Upper lobe of right lung (tissue), 1 donor: Measurements from ENCODE around the gene LZTS3. TPM values are rescaled to one million over a fixed set of nuclear protein-coding genes. Genes with fewer than 3 reads are reported as not detected.
A peak's percentile ranks its signal among the peaks of the same experiment; 100 is the strongest.

ENCODE experiments used
- ATAC-seq: fragments of 200-7000 bp; cut with Tn5 transposase; one replicate; pipeline ENCODE4 v1.9.1; 2020; ENCODE audit warnings: mild to moderate bottlenecking, moderate library complexity
- DNase-seq: peaks from one replicate; pipeline ENCODE4 v3.0.0-alpha.2; 2020
- H3K27ac ChIP-seq: fragments of 200-600 bp; one replicate; pipeline ENCODE4 v1.8.0; 2022
- H3K27me3 ChIP-seq: fragments of 200-600 bp; one replicate; pipeline ENCODE4 v1.8.0; 2022; ENCODE audit warnings: mild to moderate bottlenecking
- H3K36me3 ChIP-seq: fragments of 200-600 bp; one replicate; pipeline ENCODE4 v1.8.0; 2022
- H3K4me1 ChIP-seq: fragments of 200-600 bp; one replicate; pipeline ENCODE4 v1.8.0; 2022
- H3K4me3 ChIP-seq: fragments of 200-600 bp; one replicate; pipeline ENCODE4 v1.8.0; 2022; ENCODE audit warnings: mild to moderate bottlenecking
- H3K9me3 ChIP-seq: fragments of 200-600 bp; one replicate; pipeline ENCODE4 v1.8.0; 2022
- intact Hi-C: fragments of 100-400 bp; cut with DNase I; formaldehyde crosslinking; loops from one replicate; pipeline ENCODE4 v1.11.0; 2022
- total RNA-seq: library from RNA; stranded (reverse); fragmentation: NEBNext Ultra II Directional; extraction: Animal tissue kit (Norgen Biotek cat#: 25700); gene quantifications from one replicate; pipeline ENCODE4 v1.2.1, GENCODE V29; 2021
- TF ChIP-seq, protein P1 (sequence below): fragments of 200-600 bp; IDR thresholded peaks from one replicate; pipeline ENCODE4 v1.8.0; 2022; ENCODE audit warnings: antibody characterized with exemption
- donor health status: DM: no; HTN: yes; CAD: no; lungs with severe emphysema.

LZTS3 gene
- total RNA-seq, 1 donor from 2014 or later = 21.5 TPM

DNA sequence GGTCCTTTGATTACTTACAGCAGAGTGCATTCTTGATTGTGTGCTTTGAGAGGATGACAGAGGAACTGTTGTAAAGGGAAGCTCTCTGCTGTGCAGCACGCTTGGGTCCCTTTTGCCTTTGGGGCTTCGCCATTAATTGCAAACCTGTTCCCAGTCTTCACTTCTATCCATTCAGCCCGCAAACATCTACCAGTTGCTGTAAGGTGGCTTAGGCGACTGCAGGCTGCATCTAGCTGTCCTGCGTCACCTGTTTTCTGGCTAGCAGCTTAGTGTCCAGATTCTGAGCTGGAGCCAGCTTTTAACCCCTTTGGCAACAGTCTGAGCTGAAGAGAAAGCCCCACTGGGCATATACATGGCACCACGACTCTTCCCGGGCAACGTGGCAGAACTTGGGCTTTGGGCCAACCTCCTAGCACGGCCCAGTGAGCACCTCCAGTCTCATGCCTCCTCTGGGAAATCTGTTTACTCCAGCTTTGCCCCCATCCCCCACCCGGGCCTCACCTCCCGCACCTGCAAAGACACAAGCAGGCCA lies 11.2 kb downstream of the LZTS3 start:
- H3K4me3 ChIP-seq = no peak overlapping the region
- ATAC-seq (no peak), DNase-seq (no peak)
- no peaks in the 10 kb centered on the region for H3K27me3 ChIP-seq
- H3K4me1 ChIP-seq = peaks cover 17% of the 10 kb centered on the region
- intact Hi-C loops = no loop called here
- TF ChIP-seq, protein P1, sequence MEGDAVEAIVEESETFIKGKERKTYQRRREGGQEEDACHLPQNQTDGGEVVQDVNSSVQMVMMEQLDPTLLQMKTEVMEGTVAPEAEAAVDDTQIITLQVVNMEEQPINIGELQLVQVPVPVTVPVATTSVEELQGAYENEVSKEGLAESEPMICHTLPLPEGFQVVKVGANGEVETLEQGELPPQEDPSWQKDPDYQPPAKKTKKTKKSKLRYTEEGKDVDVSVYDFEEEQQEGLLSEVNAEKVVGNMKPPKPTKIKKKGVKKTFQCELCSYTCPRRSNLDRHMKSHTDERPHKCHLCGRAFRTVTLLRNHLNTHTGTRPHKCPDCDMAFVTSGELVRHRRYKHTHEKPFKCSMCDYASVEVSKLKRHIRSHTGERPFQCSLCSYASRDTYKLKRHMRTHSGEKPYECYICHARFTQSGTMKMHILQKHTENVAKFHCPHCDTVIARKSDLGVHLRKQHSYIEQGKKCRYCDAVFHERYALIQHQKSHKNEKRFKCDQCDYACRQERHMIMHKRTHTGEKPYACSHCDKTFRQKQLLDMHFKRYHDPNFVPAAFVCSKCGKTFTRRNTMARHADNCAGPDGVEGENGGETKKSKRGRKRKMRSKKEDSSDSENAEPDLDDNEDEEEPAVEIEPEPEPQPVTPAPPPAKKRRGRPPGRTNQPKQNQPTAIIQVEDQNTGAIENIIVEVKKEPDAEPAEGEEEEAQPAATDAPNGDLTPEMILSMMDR = no peak
- H3K9me3 ChIP-seq = no peaks in the 10 kb centered on the region
- no peaks in the 10 kb centered on the region for H3K36me3 ChIP-seq
- no peak overlapping the region for H3K27ac ChIP-seq

DNA sequence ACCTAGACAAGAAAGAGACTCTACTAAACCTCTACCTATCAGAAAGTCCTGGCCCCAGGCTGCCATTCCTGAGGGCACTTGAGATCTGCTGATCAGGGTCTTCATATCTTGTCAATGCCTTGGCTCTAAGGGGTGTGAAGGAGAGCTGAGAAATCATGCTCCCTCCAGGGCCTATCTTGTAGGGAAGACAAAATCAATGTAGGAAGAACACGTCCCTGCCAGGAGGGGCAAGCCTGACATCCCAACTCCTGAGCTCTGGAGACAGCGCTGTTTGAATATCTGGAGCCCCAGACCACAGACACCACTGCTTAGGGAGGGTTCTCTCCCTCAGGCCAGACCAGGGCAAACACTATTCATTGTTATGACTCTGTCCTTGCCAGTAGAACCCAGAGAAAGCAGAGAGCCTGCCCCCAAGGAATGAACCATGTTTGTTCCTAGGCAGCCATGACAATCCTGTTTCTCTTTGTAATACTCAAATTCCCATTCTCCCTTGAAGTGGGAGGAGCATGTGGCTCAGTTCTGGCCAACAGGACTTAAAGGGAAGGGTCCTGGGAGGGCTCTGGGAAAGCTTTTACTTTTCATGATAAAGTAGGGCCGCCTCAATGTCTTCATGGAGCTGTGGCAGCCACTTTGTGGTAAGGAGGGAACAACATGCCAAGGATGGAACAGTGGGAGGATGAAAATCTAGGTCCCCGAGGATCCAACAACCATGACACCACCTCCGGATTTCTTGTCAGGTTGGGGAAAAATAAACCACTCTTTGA lies 11.9 kb downstream of the LZTS3 start:
- Histone ChIP-seq H3K9me3 (no peaks in the 10 kb centered on the region), H3K4me3 (no peak overlapping the region), H3K27ac (no peak overlapping the region), H3K27me3 (no peaks in the 10 kb centered on the region), H3K36me3 (no peaks in the 10 kb centered on the region), H3K4me1 (peaks cover 24% of the 10 kb centered on the region)
- ATAC-seq (no peak), DNase-seq (peak; percentile 15)
- TF ChIP-seq, protein P1 = no peak
- intact Hi-C loops = no loop called here

DNA sequence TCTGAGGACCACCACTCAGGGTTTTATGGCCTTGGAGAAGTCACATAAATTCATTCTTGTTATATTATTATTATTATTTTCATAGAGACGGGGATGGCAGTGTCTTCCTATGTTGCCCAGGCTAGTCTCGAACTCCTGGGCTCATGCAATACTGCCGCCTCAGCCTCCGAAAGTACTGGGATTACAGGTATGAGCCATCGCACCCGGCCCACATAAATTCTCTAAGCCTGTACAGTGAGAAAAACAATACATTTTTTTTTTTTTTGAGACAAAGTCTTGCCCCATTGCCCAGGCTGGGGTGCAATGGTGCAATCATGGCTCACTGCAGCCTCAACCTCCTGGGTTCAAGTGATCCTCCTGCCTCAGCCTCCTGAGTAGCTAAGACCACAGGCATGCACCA lies 12.9 kb downstream of the LZTS3 start:
- Histone ChIP-seq H3K27me3 (no peaks in the 10 kb centered on the region), H3K4me3 (peak overlapping the region; percentile 91), H3K27ac (no peak overlapping the region), H3K36me3 (no peaks in the 10 kb centered on the region), H3K4me1 (peaks cover 28% of the 10 kb centered on the region), H3K9me3 (no peaks in the 10 kb centered on the region)
- intact Hi-C loops = no loop called here
- ATAC-seq (no peak), DNase-seq (no peak)
- TF ChIP-seq, protein P1 = no peak

DNA sequence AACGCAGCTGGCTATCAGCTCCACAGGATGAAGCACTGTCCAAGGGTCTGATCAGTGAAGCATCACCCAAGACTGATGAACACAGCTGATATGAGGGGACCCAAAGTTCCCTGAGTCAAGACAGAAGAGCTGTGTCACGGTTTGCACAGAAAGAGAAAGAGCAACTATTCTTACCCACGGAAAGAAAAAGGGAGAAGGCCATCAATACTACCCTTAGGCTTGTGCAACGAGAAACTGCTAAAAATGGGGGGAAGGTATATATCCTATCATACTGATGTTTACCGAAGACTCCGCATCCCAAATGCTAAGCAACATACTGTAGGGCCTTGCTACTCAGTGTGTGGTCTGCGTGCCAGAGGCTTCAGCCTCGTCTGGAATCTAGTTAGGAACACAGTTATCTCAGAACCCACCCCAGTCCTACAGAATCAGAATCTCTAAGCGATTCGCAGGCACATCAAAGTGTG lies 14.3 kb downstream of the LZTS3 start:
- Histone ChIP-seq H3K9me3 (no peaks in the 10 kb centered on the region), H3K27me3 (no peaks in the 10 kb centered on the region), H3K27ac (peak overlapping the region; percentile 85), H3K36me3 (peaks cover 10% of the 10 kb centered on the region), H3K4me3 (peak overlapping the region; percentile 91), H3K4me1 (peaks cover 33% of the 10 kb centered on the region)
- DNase-seq = no peak
- intact Hi-C loops = no loop called here
- no peak for ATAC-seq
- TF ChIP-seq, protein P1 = no peak

DNA sequence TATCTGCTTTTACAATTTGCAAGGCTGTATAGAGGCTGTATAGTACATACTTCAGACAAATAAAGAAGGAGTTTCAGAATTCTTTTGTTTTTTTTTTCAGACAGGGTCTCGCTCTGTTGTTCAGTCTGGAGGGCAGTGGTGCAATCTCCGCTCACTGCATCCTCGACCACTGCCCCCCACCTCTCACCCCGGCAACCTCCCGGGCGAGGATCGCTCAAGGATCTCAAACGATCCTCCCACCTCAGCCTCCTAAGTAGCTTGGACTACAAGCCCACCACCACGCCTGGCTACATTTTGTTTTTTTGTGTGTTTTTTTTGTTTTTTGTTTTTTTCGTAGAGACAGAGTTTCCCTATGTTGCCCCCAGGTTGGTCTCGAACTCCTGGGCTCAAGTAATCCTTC lies 15.5 kb downstream of the LZTS3 start:
- peak; percentile 23 for DNase-seq
- H3K4me3 ChIP-seq = peak overlapping the region; percentile 91
- TF ChIP-seq, protein P1 = no peak
- H3K36me3 ChIP-seq = peaks cover 21% of the 10 kb centered on the region
- intact Hi-C loops = no loop called here
- no peak overlapping the region for H3K27ac ChIP-seq
- no peaks in the 10 kb centered on the region for H3K27me3 ChIP-seq
- H3K9me3 ChIP-seq = no peaks in the 10 kb centered on the region
- no peak for ATAC-seq
- peaks cover 35% of the 10 kb centered on the region for H3K4me1 ChIP-seq
